Measurements from ENCODE around the gene ABL2.

DNA sequence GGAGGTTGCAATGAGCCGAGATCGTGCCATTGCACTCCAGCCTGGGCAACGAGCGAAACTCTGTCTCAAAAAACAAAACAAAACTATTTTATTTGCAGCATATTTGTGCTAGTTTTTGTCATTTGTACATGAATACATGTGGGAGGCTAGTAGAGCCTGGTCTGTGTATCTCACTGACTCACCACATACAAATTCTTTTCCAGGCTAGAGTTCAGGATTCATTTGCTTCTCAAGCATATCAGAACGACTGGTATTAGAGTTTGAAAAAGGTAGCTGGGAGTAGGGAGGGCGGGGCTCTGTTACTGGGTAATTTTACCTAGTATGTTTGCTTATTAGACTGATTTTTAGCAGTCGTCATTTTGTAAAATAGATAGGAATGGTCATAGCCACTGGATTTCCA is 152.1 kb downstream of the ABL2 start:
- no peak for TF ChIP-seq POLR2AphosphoS5 (IDR thresholded peaks at IDR 0.05; ENCODE audit: low read depth, low read length)
- TF ChIP-seq POLR2A (IDR thresholded peaks at IDR 0.05; ENCODE audit: low read depth, low read length) = no peak
- no peak for TF ChIP-seq TAF1 (IDR thresholded peaks at IDR 0.05; ENCODE audit: low read depth, low read length)
- no peak for TF ChIP-seq SPI1 (IDR thresholded peaks at IDR 0.05; ENCODE audit: low read depth, low read length)
- TF ChIP-seq PAX5 (IDR thresholded peaks at IDR 0.05; ENCODE audit: insufficient read depth, low read length, severe bottlenecking) = no peak
- no peak for TF ChIP-seq POU2F2 (IDR thresholded peaks at IDR 0.05; ENCODE audit: low read depth, low read length)

Data from GM12891 (cell line).